MCF 10A (cell line): Measurements from ENCODE around the gene TAS1R3. TPM values are rescaled to one million over a fixed set of nuclear protein-coding genes. Genes with fewer than 3 reads are reported as not detected.

Experiments
- BruUV-seq: library from RNA; stranded (reverse); fragments of 400-500 nt; replicated peaks from 2 replicates; lab custom pipeline; 2021; lab: Mats Ljungman, UMichigan
- CTCF ChIA-PET: fragments of 300-600 bp; sonication (Branson Sonifier 250); formaldehyde crosslinking; extraction: SDS; loops from one replicate; lab custom pipeline; 2021; ENCODE audit warnings: antibody characterized with exemption, inconsistent platforms; lab: Yijun Ruan, JAX
- POLR2A ChIA-PET: fragments of 300-600, 350-650 bp; sonication (Branson Sonifier 250); formaldehyde crosslinking; extraction: SDS; loops from one replicate; lab custom pipeline; 2020; ENCODE audit warnings: antibody characterized with exemption, inconsistent platforms; lab: Yijun Ruan, JAX
- DNase-seq: peaks from one replicate; pipeline ENCODE4 v3.0.0-alpha.2; 2018; ENCODE audit not compliant: unreplicated experiment
- H3K27ac Mint-ChIP-seq: one replicate; pipeline ENCODE4 v1.8.0; 2022; ENCODE audit warnings: mild to moderate bottlenecking, low read depth, mixed read lengths; ENCODE audit not compliant: unreplicated experiment
- H3K27me3 Mint-ChIP-seq: one replicate; pipeline ENCODE4 v1.8.0; 2022; ENCODE audit warnings: mixed read lengths; ENCODE audit not compliant: insufficient read depth, unreplicated experiment
- H3K36me3 Mint-ChIP-seq: one replicate; pipeline ENCODE4 v1.8.0; 2022; ENCODE audit warnings: mild to moderate bottlenecking, moderate library complexity, mixed read lengths; ENCODE audit not compliant: insufficient read depth, unreplicated experiment
- H3K4me1 Mint-ChIP-seq: one replicate; pipeline ENCODE4 v1.8.0; 2022; ENCODE audit warnings: mixed read lengths; ENCODE audit not compliant: insufficient read depth, unreplicated experiment
- H3K4me3 Mint-ChIP-seq: one replicate; pipeline ENCODE4 v1.8.0; 2022; ENCODE audit warnings: mild to moderate bottlenecking, moderate library complexity, mixed read lengths; ENCODE audit not compliant: unreplicated experiment
- H3K9me3 Mint-ChIP-seq: one replicate; pipeline ENCODE4 v1.8.0; 2022; ENCODE audit warnings: mixed read lengths; ENCODE audit not compliant: unreplicated experiment
- intact Hi-C: fragments of 100-400 bp; cut with micrococcal nuclease; formaldehyde crosslinking; loops from 2 replicates; pipeline ENCODE4 v1.14.1; 2022
- total RNA-seq: library from RNA; stranded (reverse); gene quantifications from 2 replicates; pipeline ENCODE4 v1.2.3, GENCODE V29; 2022
- TF ChIP-seq, protein P1 (sequence below): fragments of 200-600 bp; IDR thresholded peaks from one replicate; pipeline ENCODE4 v1.8.0; 2022; ENCODE audit warnings: antibody characterized with exemption, mild to moderate bottlenecking; ENCODE audit not compliant: unreplicated experiment

TAS1R3 gene
- total RNA-seq, 1 experiment from 2014 or later: not detected

DNA sequence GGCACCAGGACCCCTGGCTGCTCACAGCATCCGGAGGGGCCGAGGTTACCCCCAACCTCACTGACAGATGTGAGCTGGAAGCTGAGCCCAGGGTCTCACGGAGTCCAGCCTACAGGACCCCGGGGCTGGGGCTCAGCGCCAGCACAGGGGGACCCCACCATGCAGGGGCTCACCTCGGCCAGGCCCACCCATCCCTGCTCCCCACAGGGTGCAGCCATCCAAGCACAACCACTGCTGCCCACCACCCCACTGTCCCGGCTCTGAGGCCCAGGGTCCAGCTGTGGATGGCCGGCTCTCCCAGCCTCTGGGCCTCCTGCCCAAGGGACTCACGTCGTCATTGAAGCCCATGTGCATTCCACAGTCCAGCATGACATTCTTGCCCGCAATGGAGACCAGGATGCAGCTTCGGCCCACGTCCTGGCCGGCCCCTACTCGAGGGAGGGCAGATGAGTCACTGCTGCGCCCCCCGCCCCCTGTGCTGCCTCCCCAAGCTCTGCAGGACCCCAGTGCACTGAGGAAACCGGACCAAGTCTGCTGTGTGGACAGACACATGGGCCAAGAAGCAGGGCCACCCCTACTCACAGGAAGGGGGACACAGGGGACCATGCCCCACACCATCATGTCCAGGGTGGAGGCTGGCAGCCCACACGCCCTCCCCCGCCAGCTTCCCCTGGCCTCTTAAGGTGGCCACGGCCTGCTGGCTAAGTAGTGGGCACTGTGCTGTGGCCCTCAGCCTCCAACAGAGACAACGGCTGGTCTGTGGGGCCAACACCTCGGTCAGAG is 10.2 kb upstream of the TAS1R3 start:
- TF ChIP-seq, protein P1, sequence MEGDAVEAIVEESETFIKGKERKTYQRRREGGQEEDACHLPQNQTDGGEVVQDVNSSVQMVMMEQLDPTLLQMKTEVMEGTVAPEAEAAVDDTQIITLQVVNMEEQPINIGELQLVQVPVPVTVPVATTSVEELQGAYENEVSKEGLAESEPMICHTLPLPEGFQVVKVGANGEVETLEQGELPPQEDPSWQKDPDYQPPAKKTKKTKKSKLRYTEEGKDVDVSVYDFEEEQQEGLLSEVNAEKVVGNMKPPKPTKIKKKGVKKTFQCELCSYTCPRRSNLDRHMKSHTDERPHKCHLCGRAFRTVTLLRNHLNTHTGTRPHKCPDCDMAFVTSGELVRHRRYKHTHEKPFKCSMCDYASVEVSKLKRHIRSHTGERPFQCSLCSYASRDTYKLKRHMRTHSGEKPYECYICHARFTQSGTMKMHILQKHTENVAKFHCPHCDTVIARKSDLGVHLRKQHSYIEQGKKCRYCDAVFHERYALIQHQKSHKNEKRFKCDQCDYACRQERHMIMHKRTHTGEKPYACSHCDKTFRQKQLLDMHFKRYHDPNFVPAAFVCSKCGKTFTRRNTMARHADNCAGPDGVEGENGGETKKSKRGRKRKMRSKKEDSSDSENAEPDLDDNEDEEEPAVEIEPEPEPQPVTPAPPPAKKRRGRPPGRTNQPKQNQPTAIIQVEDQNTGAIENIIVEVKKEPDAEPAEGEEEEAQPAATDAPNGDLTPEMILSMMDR: no peak
- Mint-ChIP-seq H3K36me3 (peaks cover 36% of the 10 kb centered on the region), H3K27ac (no peak overlapping the region), H3K4me3 (no peak overlapping the region), H3K27me3 (no peaks in the 10 kb centered on the region), H3K4me1 (peaks cover 19% of the 10 kb centered on the region), H3K9me3 (no peaks in the 10 kb centered on the region)
- ChIA-PET POLR2A (interaction anchor here (0.6 kb wide), 1 partner anchor 51 kb away, joined by 3 read pairs; no protein-coding TSS in a partner anchor), CTCF (no interaction called here)
- intact Hi-C loops: no loop called here
- no TSS peak for BruUV-seq
- DNase-seq: no peak

DNA sequence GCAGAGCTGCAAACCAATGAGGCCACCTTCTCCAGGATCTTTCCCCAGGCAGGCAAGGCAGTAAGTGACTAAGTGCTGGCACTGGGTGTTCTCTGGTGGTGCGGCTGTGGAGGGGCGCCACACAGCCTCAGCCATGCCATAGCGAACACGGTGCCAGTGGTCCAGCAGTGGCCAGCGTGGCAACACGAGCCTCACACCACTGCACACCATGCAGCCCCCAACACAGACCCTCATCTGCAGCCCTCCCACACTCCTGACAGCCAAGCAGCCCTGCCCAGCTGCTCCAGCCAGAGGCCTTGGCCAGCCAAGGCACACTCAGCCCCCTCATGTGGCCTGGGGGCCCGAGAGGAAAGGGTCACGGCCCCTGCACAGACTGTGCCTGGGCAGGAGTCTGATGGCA is 9.6 kb upstream of the TAS1R3 start:
- H3K9me3 Mint-ChIP-seq: no peaks in the 10 kb centered on the region
- H3K4me3 Mint-ChIP-seq: no peak overlapping the region
- BruUV-seq: no TSS peak
- TF ChIP-seq, protein P1: no peak
- intact Hi-C loops: no loop called here
- no peak overlapping the region for H3K27ac Mint-ChIP-seq
- ChIA-PET CTCF (interaction anchor here (0.6 kb wide), 1 partner anchor 401 kb away, joined by 3 read pairs; no protein-coding TSS in a partner anchor), POLR2A (no interaction called here)
- peaks cover 25% of the 10 kb centered on the region for H3K4me1 Mint-ChIP-seq
- peaks cover 31% of the 10 kb centered on the region for H3K36me3 Mint-ChIP-seq
- no peaks in the 10 kb centered on the region for H3K27me3 Mint-ChIP-seq
- no peak for DNase-seq

DNA sequence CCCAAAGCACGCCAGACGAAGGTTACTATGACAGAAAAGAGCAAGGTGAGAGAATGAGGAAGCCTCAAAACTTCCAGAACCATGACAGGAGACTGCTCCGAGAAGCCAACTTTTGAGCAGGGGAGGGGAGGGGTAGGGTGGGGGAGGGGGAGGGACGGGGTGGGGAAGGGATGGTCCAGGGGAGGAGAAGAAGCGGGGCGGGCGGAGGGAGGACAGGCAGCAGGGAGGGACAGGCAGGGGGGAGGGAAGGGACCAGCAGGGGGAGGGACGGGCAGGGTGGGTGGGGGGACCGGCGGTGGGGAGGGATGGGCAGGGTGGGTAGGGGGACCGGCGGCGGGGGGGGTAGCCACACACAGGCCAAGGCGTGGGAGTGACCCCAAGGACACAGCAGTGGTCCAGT is 8.7 kb upstream of the TAS1R3 start:
- peak overlapping the region; percentile 70 for H3K4me3 Mint-ChIP-seq
- ChIA-PET POLR2A (interaction anchor here (0.6 kb wide), 1 partner anchor 11 kb away, joined by 3 read pairs; no protein-coding TSS in a partner anchor), CTCF (no interaction called here)
- H3K9me3 Mint-ChIP-seq: no peaks in the 10 kb centered on the region
- intact Hi-C loops: no loop called here
- H3K36me3 Mint-ChIP-seq: peaks cover 28% of the 10 kb centered on the region
- peaks cover 21% of the 10 kb centered on the region for H3K4me1 Mint-ChIP-seq
- H3K27me3 Mint-ChIP-seq: no peaks in the 10 kb centered on the region
- DNase-seq: no peak
- peak overlapping the region; percentile 76 for H3K27ac Mint-ChIP-seq
- no TSS peak for BruUV-seq
- TF ChIP-seq, protein P1: no peak

DNA sequence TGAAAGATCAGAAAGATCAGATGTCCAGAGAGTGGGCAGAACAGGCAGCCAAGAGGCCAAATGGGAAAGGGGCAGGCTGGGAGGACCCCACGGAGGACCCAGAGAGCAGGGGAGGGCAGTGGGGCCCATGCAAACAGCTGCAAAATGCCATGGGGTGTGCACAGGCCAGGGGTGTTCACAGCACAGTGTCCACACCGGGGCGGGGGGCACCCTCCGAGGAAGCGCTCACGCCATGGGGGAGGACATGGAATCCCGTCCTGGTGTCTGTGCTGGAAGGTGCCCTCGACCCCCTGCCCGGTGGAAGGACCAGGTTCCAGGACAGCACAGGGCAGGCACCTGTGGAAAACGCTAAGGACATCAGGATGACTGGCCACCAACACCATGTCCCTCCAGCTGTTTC is 8.1 kb upstream of the TAS1R3 start:
- ChIA-PET POLR2A (interaction anchor here (0.6 to 1.4 kb wide), 5 partner anchors 11 to 272 kb away, joined by 3 to 5 read pairs (median 3); partner anchors contain the start of gene AURKAIP1), CTCF (interaction anchor here (0.6 kb wide), 1 partner anchor 17 kb away, joined by 3 read pairs; no protein-coding TSS in a partner anchor)
- Mint-ChIP-seq H3K27me3 (no peaks in the 10 kb centered on the region), H3K36me3 (peaks cover 27% of the 10 kb centered on the region), H3K27ac (peak overlapping the region; percentile 76), H3K9me3 (no peaks in the 10 kb centered on the region), H3K4me3 (peak overlapping the region; percentile 70), H3K4me1 (peaks cover 20% of the 10 kb centered on the region)
- intact Hi-C loops: no loop called here
- BruUV-seq: no TSS peak
- TF ChIP-seq, protein P1: no peak
- no peak for DNase-seq
